Motor neuron (in vitro differentiated cells): ENCODE data around the gene POLD2. TPM values are rescaled to one million over a fixed set of nuclear protein-coding genes. Genes with fewer than 3 reads are reported as not detected.

Experiments
- ATAC-seq, 8 experiments: fragments of 200-7000 bp; cut with Tn5 transposase; replicated peaks in 6 of 8; 2 replicates each; pipeline ENCODE4 v1.8.0; 2021; ENCODE audit warnings: mild to moderate bottlenecking in 8 of 8, moderate library complexity in 8 of 8
- H3K27ac ChIP-seq, 2 donors: fragments of 250-450 bp; sonication (Bioruptor Pico); 2 replicates each; pipeline ENCODE4 v1.9.0; 2021; ENCODE audit warnings: antibody characterized with exemption in 2 of 2, mild to moderate bottlenecking in 2 of 2, moderate library complexity in 1 of 2
- H3K4me1 ChIP-seq, 2 donors: fragments of 250-450 bp; sonication (Bioruptor Pico); replicated peaks in 1 of 2; 2 replicates each; pipeline ENCODE4 v1.6.1; 2021; ENCODE audit warnings: antibody characterized with exemption in 2 of 2, mild to moderate bottlenecking in 2 of 2, moderate library complexity in 1 of 2
- H3K4me3 ChIP-seq, 5 donors: fragments of 250-450 bp; sonication (Bioruptor Pico); 2 replicates each; pipeline ENCODE4 v1.9.0; 2021; ENCODE audit warnings: antibody characterized with exemption in 5 of 5, mild to moderate bottlenecking in 5 of 5, moderate library complexity in 4 of 5
- WGBS, 10 experiments: fragments of 450-650 bp; shearing (Covaris generic); methylation state at CpG; one replicate each; pipeline ENCODE4 v1.0.0; 2022; 5-methylcytosine and 5-hydroxymethylcytosine counted together
- in situ Hi-C, 9 experiments: fragments of 400-800 bp; cut with MboI; loops; one replicate each; pipeline ENCODE4 v1.15.0; 2021; ENCODE audit warnings: low sequenced_read_pairs in 9 of 9, low pct_unique_long_range_greater_than_20kb in 2 of 9; ENCODE audit not compliant: unreplicated experiment in 9 of 9
- total RNA-seq, 8 experiments: library from RNA; unstranded; fragments of 300-600 nt; gene quantifications; 2 replicates each; pipeline versions ENCODE4 v1.2.3 to v1.2.4, GENCODE V29; 2022

POLD2 gene
- total RNA-seq, 8 experiments from 2014 or later = 53.7 to 146 (median 73.7) TPM

GRCh38 chr7:44073664-44074348, 49.5 kb downstream of the POLD2 start:
- peak in 7 of 8 experiments; percentile 11 to 60 (median 45) for ATAC-seq
- in situ Hi-C loops = no loop called here
- WGBS, 10 experiments = 50 to 91% (median 60%) methylated on average over 2 to 10 of the region's 26 CpGs; no CpG with 5 or more reads in 6 of the 10 experiments
- Histone ChIP-seq H3K27ac (no peak overlapping the region), H3K4me1 (no peaks in the 10 kb centered on the region), H3K4me3 (no peak overlapping the region)

- H3K4me3 ChIP-seq = no peak overlapping the region
Observed at GRCh38 chr7:44072364-44073231, 50.8 kb downstream of the POLD2 start.

GRCh38 chr7:44071726-44072363, 51.5 kb downstream of the POLD2 start:
- in situ Hi-C loops = no loop called here
- ATAC-seq = peak in 4 of 8 experiments; percentile 3 to 24 (median 7)
- H3K4me3 ChIP-seq = no peak overlapping the region
- no peak overlapping the region for H3K27ac ChIP-seq
- no peaks in the 10 kb centered on the region for H3K4me1 ChIP-seq
- 20 to 85% (median 80%) methylated on average over 1 to 6 of the region's 9 CpGs; no CpG with 5 or more reads in 2 of the 10 experiments for WGBS, 10 experiments

More at GRCh38 chr7:44072364-44073231, 50.8 kb downstream of the POLD2 start:
- 20 to 88% (median 48%) methylated on average over 2 to 5 of the region's 12 CpGs; no CpG with 5 or more reads in 6 of the 10 experiments for WGBS, 10 experiments
- in situ Hi-C loops = no loop called here
- Histone ChIP-seq H3K27ac (no peak overlapping the region), H3K4me1 (no peaks in the 10 kb centered on the region)
- peak; percentile 71 to 89 (median 78) for ATAC-seq

DNA sequence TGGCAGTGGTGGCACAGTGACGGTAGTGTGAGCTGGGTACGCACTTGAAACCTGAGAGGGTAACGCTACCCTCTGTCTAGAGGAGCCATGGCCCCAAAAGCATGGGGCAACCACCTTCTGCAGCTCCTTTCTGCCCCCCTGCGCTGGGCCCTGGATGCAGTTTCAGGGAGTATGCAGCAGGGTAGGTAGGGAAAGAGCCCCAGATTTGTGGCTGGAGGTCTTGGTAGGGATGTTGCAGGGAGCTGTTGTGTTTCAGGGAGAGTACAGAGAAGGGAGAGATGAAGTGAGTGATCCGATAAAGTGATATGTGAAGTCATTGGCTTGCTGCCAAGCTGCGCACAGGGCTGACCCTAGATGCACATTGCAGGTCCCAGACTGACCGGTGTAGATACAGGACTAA, 55.3 kb downstream of the POLD2 start:
- Histone ChIP-seq H3K4me3 (no peak overlapping the region), H3K4me1 (peaks cover 21 to 22% of the 10 kb centered on the region in 2 donors), H3K27ac (no peak overlapping the region)
- no peak for ATAC-seq
- in situ Hi-C loops = no loop called here
- WGBS, 10 experiments = 60 to 86% (median 71%) methylated on average over 1 to 5 of the region's 7 CpGs; no CpG with 5 or more reads in 3 of the 10 experiments

DNA sequence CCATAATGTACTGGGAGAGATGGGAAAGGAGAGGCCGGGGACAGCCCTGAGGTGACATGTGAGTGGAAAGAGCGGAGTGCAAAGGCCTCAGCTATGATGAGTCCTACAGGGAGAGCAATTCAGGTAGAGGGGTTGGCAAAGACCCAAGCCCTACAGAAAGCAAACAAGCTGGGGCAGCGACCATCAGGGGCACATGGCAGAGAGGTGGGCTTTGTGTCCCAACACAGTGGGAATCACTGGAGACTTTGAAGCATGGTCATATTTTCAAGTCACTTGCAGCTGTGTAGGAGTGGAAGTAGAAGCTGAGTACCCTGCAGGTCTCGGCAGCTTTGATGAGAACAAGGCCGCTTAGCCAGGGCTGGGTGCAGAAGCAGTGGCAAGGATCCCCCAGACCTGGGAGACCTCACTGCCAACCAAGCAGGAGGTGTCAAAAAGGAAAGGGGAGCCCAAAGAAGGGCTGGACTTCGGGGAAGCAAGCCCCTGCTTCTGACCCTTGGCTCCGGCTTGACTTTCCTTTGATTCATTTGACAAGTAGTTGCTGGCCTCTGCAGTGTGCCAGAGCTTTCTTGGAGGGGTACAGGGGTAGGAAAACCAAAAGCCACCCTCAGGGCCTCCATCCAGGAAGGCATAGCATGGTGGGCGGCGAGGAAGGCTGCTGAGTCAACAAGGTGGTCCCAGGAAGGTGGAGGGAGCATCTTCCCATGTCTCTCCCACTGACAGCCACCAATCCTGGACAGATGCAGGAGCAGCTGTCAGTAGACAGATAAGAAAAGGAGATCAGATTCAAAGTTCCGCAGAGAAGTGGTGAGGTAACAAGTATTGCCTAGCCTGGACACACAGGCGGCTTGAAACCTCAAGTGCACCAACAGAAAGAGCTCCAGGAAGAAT, 56.0 kb downstream of the POLD2 start:
- in situ Hi-C loops = no loop called here
- Histone ChIP-seq H3K27ac (no peak overlapping the region), H3K4me3 (no peak overlapping the region), H3K4me1 (peaks cover 21 to 22% of the 10 kb centered on the region in 2 donors)
- 47 to 100% (median 87%) methylated on average over 1 to 5 of the region's 11 CpGs; no CpG with 5 or more reads in 3 of the 10 experiments for whole genome bisulfite sequencing, 10 experiments
- no peak for ATAC-seq

DNA sequence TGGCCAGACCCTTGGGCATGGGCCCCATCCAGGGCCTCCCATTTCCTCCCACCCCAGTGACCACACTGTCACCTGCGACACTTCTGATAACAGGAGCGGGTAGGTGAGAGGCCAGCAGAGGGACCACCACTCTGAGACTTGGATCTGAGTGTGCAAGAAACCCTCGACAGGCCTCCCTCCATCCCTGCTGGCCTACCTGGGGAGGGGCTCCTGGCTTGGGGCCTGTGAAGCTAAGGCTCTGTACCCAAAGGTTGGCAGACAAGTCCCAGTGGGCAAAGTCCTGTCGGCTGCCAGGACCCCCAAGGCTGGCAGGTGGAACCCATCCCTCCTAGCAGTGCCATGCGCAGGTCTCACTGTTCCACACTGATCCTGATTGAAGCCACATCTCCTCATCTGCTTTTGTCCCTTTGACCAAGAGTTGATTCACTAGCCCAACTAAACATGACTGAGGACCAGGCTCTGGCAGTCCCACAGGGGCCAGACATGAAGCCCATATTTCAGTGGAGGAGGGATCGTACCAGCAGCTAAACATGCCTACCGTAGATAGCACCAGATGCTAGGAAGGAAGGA, 56.8 kb downstream of the POLD2 start:
- Histone ChIP-seq H3K4me1 (peaks cover 21 to 22% of the 10 kb centered on the region in 2 donors), H3K4me3 (no peak overlapping the region), H3K27ac (no peak overlapping the region)
- ATAC-seq = no peak
- in situ Hi-C loops = no loop called here
- WGBS, 10 experiments = 82 to 100% (median 100%) methylated on average over 1 to 4 of the region's 7 CpGs; no CpG with 5 or more reads in 5 of the 10 experiments

DNA sequence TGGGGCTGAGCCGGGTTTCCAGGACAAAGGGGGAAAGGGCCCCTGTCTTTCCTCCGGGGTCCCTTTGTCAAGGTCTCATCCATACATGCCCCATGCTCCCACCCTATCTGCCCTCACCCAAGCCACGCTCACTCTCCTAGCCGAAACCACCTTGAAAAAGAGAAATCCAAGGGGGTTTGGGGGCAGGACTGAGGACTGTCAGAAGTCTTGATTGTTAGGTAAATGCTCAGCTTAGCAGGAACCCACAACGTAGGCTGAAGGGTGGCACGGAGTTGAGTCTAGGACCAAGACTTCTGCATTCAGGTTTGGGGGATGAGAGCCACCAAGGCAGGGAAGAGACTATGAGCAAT, 57.3 kb downstream of the POLD2 start:
- 36 to 89% (median 64%) methylated on average over 2 to 6 of the region's 6 CpGs; no CpG with 5 or more reads in 6 of the 10 experiments for WGBS, 10 experiments
- Histone ChIP-seq H3K4me3 (no peak overlapping the region), H3K27ac (no peak overlapping the region), H3K4me1 (peaks cover 21 to 22% of the 10 kb centered on the region in 2 donors)
- ATAC-seq = no peak
- in situ Hi-C loops = no loop called here

DNA sequence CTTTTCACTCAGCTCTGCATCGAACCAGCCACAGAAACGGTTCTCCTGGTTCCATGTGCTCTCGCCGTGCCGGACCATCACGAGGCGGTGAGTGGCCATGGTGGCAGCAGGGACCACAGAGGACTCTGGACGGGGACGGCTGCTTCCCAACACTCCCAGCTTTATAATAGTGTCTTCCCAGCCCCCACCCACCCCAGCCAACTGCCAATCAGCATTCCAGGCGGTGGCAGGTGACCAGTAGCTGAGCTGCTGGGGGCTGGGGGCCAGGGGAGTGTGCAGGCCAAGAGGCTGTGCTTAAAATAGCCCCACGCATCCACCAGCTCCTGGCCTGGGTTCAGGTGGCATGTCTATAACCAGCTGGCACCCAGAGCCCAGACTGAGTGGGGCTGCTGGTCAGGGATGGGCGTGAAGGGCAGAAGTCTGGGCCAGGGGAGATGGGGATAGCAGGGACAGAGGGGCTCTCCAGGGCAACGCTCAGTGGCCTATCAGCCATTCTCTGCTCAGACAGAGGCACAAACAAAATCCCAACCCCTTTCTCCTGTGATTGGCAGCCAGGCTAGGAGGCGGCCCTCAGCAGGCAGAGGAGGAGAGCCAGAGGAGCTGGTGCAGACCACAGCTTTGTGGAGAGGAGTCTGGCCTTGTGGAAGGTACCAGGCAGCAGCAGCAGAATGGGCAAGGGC, 57.8 kb downstream of the POLD2 start, which contains the start of gene PGAM2:
Gene PGAM2 (minus strand): TSS at position 137 of the 680 bp plus-strand sequence. CDS start 38 bp downstream, at position 99.
- peak within 1 kb of the TSS in 1 of 5 donors; percentile 9 for H3K4me3 ChIP-seq
- ATAC-seq = peak; percentile 10 to 75 (median 66)
- in situ Hi-C loops = no loop called here
- peaks cover 21 to 22% of the 10 kb centered on the region in 2 donors for H3K4me1 ChIP-seq
- WGBS, 10 experiments = 0 to 92% (median 25%) methylated on average over 1 to 2 of the region's 14 CpGs; no CpG with 5 or more reads in 5 of the 10 experiments
- H3K27ac ChIP-seq = no peak within 1 kb of the TSS

DNA sequence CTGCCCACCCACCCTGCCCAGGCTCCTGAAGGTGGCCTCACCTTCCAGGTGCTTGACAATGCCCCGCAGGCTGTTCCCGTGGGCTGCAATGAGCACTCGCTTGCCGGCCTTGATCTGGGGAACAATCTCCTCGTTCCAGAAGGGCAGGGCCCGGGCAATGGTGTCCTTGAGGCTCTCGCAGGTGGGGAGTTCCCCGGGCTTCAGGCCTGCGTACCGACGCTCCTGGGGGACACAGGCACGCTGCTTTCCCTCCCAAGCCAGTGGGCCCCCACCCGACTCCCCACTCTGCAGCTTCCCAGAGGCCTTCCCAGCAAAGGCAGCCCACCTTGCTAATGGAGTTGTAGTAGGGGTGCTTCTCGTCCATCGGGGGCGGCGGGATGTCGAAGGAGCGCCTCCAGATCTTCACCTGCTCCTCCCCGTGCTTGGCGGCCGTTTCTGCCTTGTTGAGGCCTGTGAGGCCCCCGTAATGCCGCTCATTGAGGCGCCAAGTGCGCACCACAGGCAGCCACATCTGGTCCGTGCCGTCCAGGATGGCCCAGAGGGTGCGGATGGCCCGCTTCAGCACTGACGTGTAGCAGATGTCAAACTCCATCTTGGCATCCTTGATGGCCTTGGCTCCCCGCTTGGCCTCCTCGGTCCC, 58.4 kb downstream of the POLD2 start:
- peak overlapping the region in 1 of 5 donors; percentile 9 for H3K4me3 ChIP-seq
- no peak overlapping the region for H3K27ac ChIP-seq
- in situ Hi-C loops = no loop called here
- H3K4me1 ChIP-seq = peaks cover 21 to 22% of the 10 kb centered on the region in 2 donors
- 70 to 84% (median 80%) methylated on average over 1 to 14 of the region's 33 CpGs; no CpG with 5 or more reads in 7 of the 10 experiments for WGBS, 10 experiments
- ATAC-seq = peak in 7 of 8 experiments; percentile 1 to 39 (median 7)
